ENCODE results near the gene STKLD1. TPM values are rescaled to one million over a fixed set of nuclear protein-coding genes. Genes with fewer than 3 reads are reported as not detected.
"Not testable (repeated sequence)": the region's sequence is repeated elsewhere in the genome, so short reads cannot be mapped to it uniquely, and the experiment has no call there.

STKLD1 gene
- total RNA-seq, 2 experiments from 2014 or later, result 0.65 to 2.0 TPM

DNA sequence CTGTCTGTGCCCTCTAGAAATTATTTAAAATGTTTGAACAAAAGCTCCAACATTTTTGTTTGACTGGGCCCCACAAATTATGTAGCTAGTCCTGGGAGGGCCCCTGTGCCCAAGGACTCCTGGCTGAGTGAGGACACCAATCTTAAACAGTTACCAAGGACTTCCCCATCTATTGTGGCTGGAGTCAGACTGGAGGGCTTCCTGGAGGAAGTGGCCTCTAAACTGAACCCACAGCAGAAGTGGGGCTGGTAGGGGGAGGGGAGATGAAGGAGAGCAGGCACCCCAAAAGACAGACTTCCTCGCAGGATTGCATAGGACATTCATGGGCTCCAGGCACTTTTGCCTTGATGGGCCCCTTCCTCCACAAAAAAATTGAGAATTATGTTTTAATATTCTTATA, 54.1 kb downstream of the STKLD1 start:
- Mint-ChIP-seq H3K27ac (no peak overlapping the region), H3K36me3 (ENCODE audit: low read depth) (no peaks in the 10 kb centered on the region), H3K4me1 (peaks cover 5% of the 10 kb centered on the region), H3K27me3 (peaks cover 22% of the 10 kb centered on the region), H3K9me3 (no peaks in the 10 kb centered on the region), H3K4me3 (no peak overlapping the region)
- no peak for DNase-seq
- CTCF ChIA-PET, result no interaction called here
- POLR2A ChIA-PET, result no interaction called here

DNA sequence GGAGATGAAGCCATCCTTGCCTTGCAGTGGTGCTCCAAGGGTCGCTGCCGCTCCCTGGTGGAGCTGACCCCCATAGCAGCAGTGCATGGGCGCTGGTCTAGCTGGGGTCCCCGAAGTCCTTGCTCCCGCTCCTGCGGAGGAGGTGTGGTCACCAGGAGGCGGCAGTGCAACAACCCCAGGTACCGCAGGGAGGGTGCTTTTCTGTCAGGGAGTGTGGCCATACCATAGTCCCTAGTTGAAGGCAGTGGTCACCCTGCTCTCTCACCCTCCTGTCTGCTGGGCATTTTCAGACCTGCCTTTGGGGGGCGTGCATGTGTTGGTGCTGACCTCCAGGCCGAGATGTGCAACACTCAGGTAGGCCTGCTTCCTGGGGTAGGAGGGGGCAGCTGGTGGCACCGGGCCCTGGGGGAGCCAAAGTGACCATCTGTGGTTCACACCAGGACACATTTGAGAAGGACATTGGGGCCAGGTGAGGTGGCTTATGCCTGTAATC, 57.2 kb downstream of the STKLD1 start:
- no peak for DNase-seq
- no peak overlapping the region for H3K4me3 Mint-ChIP-seq
- no peak overlapping the region for H3K27ac Mint-ChIP-seq
- peaks cover 3% of the 10 kb centered on the region for H3K4me1 Mint-ChIP-seq
- CTCF ChIA-PET, result no interaction called here
- POLR2A ChIA-PET, result no interaction called here
- peaks cover 6% of the 10 kb centered on the region for H3K27me3 Mint-ChIP-seq
- no peaks in the 10 kb centered on the region for H3K9me3 Mint-ChIP-seq
- no peaks in the 10 kb centered on the region for H3K36me3 Mint-ChIP-seq (ENCODE audit: low read depth)

DNA sequence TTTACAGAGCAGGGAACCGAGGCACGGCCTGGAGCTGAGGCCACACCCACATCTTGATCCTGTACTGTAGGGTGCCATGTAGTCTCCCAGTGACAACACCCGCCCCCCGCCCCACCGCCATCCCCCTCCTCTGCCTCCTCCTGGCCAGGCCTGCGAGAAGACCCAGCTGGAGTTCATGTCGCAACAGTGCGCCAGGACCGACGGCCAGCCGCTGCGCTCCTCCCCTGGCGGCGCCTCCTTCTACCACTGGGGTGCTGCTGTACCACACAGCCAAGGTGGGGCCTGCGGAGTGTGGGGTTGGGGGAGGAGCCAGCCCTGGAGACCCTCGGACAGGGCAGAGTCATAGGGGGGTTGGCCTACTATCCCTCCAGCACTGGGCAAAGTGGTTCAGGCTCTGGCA, 60.5 kb downstream of the STKLD1 start:
- Mint-ChIP-seq H3K36me3 (ENCODE audit: low read depth) (no peaks in the 10 kb centered on the region), H3K27ac (no peak overlapping the region), H3K27me3 (no peaks in the 10 kb centered on the region), H3K9me3 (no peaks in the 10 kb centered on the region), H3K4me3 (no peak overlapping the region), H3K4me1 (no peaks in the 10 kb centered on the region)
- DNase-seq, result no peak
- ChIA-PET CTCF (no interaction called here), POLR2A (no interaction called here)

DNA sequence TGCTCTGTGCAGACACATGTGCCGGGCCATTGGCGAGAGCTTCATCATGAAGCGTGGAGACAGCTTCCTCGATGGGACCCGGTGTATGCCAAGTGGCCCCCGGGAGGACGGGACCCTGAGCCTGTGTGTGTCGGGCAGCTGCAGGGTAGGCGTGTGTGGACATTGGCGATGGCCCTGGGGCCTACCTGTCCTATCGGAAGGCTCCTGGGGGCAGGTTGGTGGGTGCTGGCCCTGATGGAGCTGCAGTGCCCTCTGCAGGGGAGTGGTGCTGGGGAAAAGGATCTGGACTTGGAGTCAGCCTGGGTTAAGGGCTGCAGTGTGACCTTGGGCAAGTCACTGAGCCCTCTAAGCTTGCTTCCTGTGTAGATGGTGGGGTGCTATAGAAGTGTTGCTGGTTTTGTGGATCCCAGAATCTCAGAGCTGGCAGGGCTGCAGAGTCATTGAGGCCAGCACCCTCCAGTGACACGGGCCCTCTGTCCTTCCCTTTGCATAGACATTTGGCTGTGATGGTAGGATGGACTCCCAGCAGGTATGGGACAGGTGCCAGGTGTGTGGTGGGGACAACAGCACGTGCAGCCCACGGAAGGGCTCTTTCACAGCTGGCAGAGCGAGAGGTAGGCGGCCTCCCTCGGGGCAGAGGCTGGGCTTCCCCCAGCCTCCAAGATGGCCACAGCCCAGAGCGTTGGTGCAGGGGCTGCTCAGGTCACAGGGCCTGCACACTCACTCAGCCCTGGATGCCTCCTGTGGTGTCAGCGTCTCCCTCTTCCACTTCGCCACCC, 61.8 kb downstream of the STKLD1 start:
- no peaks in the 10 kb centered on the region for H3K4me1 Mint-ChIP-seq
- CTCF ChIA-PET, result interaction anchor here (0.5 kb wide), 1 partner anchor 1376 kb away, joined by 3 read pairs; no protein-coding TSS in a partner anchor
- H3K9me3 Mint-ChIP-seq, result no peaks in the 10 kb centered on the region
- DNase-seq, result no peak
- no peaks in the 10 kb centered on the region for H3K27me3 Mint-ChIP-seq
- H3K27ac Mint-ChIP-seq, result no peak overlapping the region
- no peaks in the 10 kb centered on the region for H3K36me3 Mint-ChIP-seq (ENCODE audit: low read depth)
- POLR2A ChIA-PET, result no interaction called here
- no peak overlapping the region for H3K4me3 Mint-ChIP-seq

DNA sequence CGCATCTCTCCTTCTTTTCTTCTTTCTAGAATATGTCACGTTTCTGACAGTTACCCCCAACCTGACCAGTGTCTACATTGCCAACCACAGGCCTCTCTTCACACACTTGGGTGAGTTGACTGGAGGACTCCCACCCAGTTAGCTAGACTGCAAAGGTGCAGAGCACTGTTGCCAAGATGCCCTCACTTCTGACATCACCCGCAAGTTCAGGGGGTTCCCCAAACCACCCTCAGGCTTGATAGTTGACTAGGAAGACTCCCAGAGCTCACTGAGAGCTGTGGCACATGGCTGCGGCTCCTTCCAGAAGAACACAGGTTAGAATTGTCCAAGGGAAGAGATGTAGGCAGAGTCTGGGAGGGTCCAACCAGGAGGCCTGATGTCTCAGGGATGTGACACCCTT, 63.2 kb downstream of the STKLD1 start:
- Mint-ChIP-seq H3K4me3 (no peak overlapping the region), H3K27ac (no peak overlapping the region), H3K36me3 (ENCODE audit: low read depth) (no peaks in the 10 kb centered on the region), H3K4me1 (no peaks in the 10 kb centered on the region), H3K9me3 (no peaks in the 10 kb centered on the region), H3K27me3 (no peaks in the 10 kb centered on the region)
- no peak for DNase-seq
- CTCF ChIA-PET, result no interaction called here
- POLR2A ChIA-PET, result no interaction called here

DNA sequence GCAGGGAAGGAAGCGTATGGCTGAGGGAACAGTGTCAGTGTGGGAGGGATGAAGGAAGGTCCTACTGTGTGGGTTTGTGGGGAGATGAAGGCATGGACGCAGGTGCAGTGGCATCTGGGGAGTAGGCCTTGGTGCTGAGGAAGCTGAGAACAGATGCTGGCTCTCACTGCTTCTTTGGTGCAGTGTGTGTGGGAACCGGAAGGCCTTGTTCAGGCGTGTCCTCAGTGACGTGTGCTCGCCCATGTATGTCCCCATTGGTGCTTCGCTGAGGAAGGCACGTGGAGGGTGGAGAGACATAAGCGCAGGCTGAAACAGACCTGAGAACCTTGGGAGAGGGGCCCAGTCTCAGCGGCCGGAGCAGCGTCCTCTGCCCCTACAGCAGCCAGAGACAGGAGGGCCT, 64.7 kb downstream of the STKLD1 start:
- DNase-seq, result no peak
- ChIA-PET POLR2A (no interaction called here), CTCF (no interaction called here)
- no peaks in the 10 kb centered on the region for H3K4me1 Mint-ChIP-seq
- H3K9me3 Mint-ChIP-seq, result no peaks in the 10 kb centered on the region
- no peak overlapping the region for H3K27ac Mint-ChIP-seq
- no peaks in the 10 kb centered on the region for H3K36me3 Mint-ChIP-seq (ENCODE audit: low read depth)
- H3K27me3 Mint-ChIP-seq, result no peaks in the 10 kb centered on the region
- H3K4me3 Mint-ChIP-seq, result no peak overlapping the region

DNA sequence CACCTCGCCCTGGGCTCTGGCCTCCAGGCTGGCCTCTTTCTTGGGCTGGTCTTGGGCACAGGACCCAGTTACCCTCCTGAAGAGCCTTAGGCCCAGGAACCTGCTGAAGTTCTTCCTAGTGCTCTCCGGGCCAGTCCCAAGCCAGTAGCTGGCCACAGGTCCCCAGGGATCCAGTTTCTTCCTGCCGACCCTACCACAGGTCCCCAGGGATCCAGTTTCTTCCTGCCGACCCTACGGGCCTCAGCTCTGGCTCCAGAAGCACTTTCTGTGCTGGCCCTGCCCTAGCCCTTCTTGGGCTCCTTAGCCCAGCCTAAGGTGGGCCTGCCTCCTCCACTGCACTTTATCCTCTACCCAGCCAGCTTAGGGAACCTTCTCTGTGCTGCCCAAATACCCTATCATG, 65.4 kb downstream of the STKLD1 start:
- Mint-ChIP-seq H3K36me3 (ENCODE audit: low read depth) (no peaks in the 10 kb centered on the region), H3K27ac (no peak overlapping the region), H3K4me1 (no peaks in the 10 kb centered on the region), H3K27me3 (no peaks in the 10 kb centered on the region), H3K4me3 (no peak overlapping the region), H3K9me3 (no peaks in the 10 kb centered on the region)
- DNase-seq, result no peak
- CTCF ChIA-PET, result no interaction called here
- POLR2A ChIA-PET, result no interaction called here

DNA sequence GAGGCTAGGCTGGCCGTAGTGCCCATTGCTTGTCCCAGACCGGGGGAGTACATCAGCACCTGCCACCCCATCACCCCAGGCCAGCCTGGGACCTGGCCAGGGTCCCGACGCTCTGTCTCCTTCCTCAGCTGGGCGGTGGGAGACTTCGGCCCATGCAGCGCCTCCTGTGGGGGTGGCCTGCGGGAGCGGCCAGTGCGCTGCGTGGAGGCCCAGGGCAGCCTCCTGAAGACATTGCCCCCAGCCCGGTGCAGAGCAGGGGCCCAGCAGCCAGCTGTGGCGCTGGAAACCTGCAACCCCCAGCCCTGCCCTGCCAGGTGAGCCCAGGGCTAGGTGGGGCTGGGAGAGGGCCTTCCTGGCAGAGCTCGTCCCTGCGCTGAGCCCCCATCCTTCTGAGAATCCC, 67.1 kb downstream of the STKLD1 start:
- no peak overlapping the region for H3K27ac Mint-ChIP-seq
- no peaks in the 10 kb centered on the region for H3K36me3 Mint-ChIP-seq (ENCODE audit: low read depth)
- no peak for DNase-seq
- no peaks in the 10 kb centered on the region for H3K27me3 Mint-ChIP-seq
- no peaks in the 10 kb centered on the region for H3K9me3 Mint-ChIP-seq
- CTCF ChIA-PET, result interaction anchor here (1.3 kb wide), 1 partner anchor 25 kb away, joined by 3 read pairs; no protein-coding TSS in a partner anchor
- no peaks in the 10 kb centered on the region for H3K4me1 Mint-ChIP-seq
- POLR2A ChIA-PET, result interaction anchor here (0.6 kb wide), 1 partner anchor 15 kb away, joined by 3 read pairs; no protein-coding TSS in a partner anchor
- H3K4me3 Mint-ChIP-seq, result no peak overlapping the region

DNA sequence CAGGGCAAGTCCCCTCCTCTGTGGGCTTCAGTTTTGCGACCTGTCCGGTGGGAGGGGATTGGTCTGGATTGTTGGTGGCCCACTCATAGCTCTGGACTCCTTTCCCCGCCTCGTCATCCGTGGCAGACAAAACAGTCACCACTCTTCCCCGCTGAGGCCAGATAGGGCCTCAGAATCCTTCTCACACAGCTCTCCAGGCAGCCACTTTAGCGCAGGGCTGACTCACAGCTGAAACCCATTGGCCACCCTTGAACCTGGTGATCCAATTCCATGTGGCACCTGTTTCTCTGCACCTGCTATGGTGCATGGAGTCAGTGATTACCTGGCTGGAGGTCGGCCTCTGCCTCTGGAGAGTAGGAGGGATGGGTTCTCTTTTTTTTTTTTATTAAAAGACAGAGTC, 67.8 kb downstream of the STKLD1 start:
- Mint-ChIP-seq H3K4me1 (no peaks in the 10 kb centered on the region), H3K27ac (no peak overlapping the region), H3K36me3 (ENCODE audit: low read depth) (no peaks in the 10 kb centered on the region), H3K4me3 (no peak overlapping the region), H3K9me3 (no peaks in the 10 kb centered on the region), H3K27me3 (no peaks in the 10 kb centered on the region)
- ChIA-PET POLR2A (no interaction called here), CTCF (no interaction called here)
- no peak for DNase-seq

DNA sequence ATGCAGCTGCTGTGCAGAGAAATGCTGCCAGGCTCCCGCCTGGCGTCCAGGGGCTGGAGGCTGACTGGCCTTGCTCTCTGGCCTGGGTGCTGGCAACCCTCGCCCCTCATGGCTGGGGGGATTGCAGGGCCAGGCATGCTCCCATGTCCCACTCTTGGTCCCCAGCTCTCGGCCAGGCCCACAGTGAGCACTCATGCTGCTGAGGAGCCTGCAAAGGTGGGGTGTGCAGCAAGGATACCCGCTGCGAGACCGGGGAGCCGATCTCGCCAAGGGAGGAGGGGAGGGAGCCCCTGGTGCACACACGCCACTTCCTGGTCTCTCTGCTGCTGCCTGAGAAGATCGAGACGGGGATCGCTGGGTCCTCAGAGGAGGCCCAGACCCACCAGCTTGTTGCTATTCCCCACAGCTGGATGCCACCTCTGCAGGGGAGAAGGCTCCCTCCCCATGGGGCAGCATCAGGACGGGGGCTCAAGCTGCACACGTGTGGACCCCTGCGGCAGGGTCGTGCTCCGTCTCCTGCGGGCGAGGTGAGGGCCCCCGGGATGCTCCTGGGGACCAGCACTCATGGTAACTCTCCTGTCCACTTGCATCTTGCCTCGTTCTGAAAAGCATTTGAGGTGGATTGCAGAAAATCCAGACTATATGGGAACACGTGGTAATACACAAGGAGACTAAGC, 69.3 kb downstream of the STKLD1 start:
- no peaks in the 10 kb centered on the region for H3K4me1 Mint-ChIP-seq
- no peak for DNase-seq
- no peaks in the 10 kb centered on the region for H3K27me3 Mint-ChIP-seq
- no peaks in the 10 kb centered on the region for H3K36me3 Mint-ChIP-seq (ENCODE audit: low read depth)
- no peak overlapping the region for H3K27ac Mint-ChIP-seq
- no peaks in the 10 kb centered on the region for H3K9me3 Mint-ChIP-seq
- no peak overlapping the region for H3K4me3 Mint-ChIP-seq
- ChIA-PET POLR2A (no interaction called here), CTCF (interaction anchor here (0.6 to 0.8 kb wide), 2 partner anchors 67 to 479 kb away, joined by 3 read pairs; no protein-coding TSS in a partner anchor)

DNA sequence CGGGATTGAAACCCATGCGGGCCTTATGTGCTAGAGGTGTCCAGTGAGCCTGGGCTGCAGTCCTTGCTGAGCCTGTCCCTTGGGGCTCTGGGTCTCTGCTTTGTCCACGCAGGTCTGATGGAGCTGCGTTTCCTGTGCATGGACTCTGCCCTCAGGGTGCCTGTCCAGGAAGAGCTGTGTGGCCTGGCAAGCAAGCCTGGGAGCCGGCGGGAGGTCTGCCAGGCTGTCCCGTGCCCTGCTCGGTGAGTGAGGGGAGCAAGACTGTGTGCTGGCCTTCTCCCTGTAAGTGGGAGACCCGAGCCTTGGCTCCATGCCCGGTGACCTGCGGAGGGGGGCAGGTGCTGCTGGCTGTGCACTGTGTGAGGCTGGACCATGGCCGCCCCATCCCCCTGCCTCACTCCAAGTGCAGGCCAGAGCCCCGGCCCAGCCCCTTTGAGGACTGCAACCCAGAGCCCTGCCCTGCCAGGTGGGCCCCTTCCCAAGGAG, 72.4 kb downstream of the STKLD1 start:
- no peak for DNase-seq
- H3K4me3 Mint-ChIP-seq, result no peak overlapping the region
- CTCF ChIA-PET, result no interaction called here
- H3K27ac Mint-ChIP-seq, result no peak overlapping the region
- no peaks in the 10 kb centered on the region for H3K4me1 Mint-ChIP-seq
- H3K9me3 Mint-ChIP-seq, result no peaks in the 10 kb centered on the region
- no peaks in the 10 kb centered on the region for H3K36me3 Mint-ChIP-seq (ENCODE audit: low read depth)
- POLR2A ChIA-PET, result no interaction called here
- no peaks in the 10 kb centered on the region for H3K27me3 Mint-ChIP-seq

DNA sequence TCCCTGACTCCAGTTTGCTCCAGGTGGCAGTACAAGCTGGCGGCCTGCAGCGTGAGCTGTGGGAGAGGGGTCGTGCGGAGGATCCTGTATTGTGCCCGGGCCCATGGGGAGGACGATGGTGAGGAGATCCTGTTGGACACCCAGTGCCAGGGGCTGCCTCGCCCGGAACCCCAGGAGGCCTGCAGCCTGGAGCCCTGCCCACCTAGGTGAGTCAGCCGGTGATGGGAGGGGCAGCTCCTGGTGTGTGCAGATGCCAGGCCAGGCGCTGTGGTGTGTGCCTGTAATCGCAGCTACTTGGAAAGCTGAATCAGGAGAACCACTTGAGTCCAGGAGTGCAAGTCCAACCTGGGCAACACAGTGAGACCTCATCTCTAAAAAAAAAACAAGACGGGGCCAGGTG, 73.6 kb downstream of the STKLD1 start:
- POLR2A ChIA-PET, result no interaction called here
- Mint-ChIP-seq H3K27me3 (no peaks in the 10 kb centered on the region), H3K9me3 (no peaks in the 10 kb centered on the region), H3K36me3 (ENCODE audit: low read depth) (no peaks in the 10 kb centered on the region), H3K4me3 (no peak overlapping the region), H3K27ac (no peak overlapping the region), H3K4me1 (no peaks in the 10 kb centered on the region)
- DNase-seq, result no peak
- CTCF ChIA-PET, result interaction anchor here (0.6 to 0.9 kb wide), 2 partner anchors 13 to 185 kb away, joined by 3 to 4 read pairs; no protein-coding TSS in a partner anchor

DNA sequence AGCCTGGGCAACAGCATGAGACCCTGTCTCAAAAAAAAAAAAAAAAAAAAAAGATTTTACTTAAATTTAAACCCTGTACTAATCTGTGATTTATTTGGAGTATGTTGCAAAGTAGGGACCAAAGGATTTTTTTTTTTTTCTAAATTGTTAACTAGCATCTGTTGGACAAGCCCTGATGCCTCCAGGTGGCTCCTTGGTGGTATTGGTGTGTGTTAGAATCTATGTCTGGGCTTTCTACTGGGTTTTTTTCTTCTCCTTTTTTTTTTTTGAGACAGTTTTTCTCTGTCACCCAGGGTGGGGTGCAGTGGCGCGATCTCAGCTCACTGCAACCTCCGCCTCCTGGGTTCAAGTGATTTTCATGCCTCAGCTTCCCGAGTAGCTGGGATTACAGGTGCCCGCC, 75.7 kb downstream of the STKLD1 start:
- H3K9me3 Mint-ChIP-seq; H3K27ac Mint-ChIP-seq; CTCF ChIA-PET; POLR2A ChIA-PET; H3K4me1 Mint-ChIP-seq; H3K36me3 Mint-ChIP-seq (ENCODE audit: low read depth); H3K27me3 Mint-ChIP-seq; DNase-seq; H3K4me3 Mint-ChIP-seq: not testable (repeated sequence)
